ENCODE data around the gene ZFPM1.

Gene ZFPM1

GRCh38 chr16:88505405-88506082 lies 52.5 kb downstream of the ZFPM1 start:
- TF ChIP-seq CTCF (IDR thresholded peaks at IDR 0.05; ENCODE audit: low read depth, low read length) = no peak
- no peak overlapping the region for H3K4me3 ChIP-seq (ENCODE audit: low read depth, low read length)

GRCh38 chr16:88506723-88507122 lies 53.6 kb downstream of the ZFPM1 start:
- H3K4me3 ChIP-seq (ENCODE audit: low read depth, low read length) = no peak overlapping the region
- TF ChIP-seq CTCF (IDR thresholded peaks at IDR 0.05; ENCODE audit: low read depth, low read length) = no peak

GRCh38 chr16:88507231-88507743 lies 54.2 kb downstream of the ZFPM1 start:
- H3K4me3 ChIP-seq (ENCODE audit: low read depth, low read length) = no peak overlapping the region
- TF ChIP-seq CTCF (IDR thresholded peaks at IDR 0.05; ENCODE audit: low read depth, low read length) = no peak

- TF ChIP-seq CTCF (IDR thresholded peaks at IDR 0.05; ENCODE audit: low read depth, low read length) = no peak
- H3K4me3 ChIP-seq (ENCODE audit: low read depth, low read length) = no peak overlapping the region
These were observed 55.3 kb downstream of the ZFPM1 start for GRCh38 chr16:88508376-88508867.

- no peak overlapping the region for H3K4me3 ChIP-seq (ENCODE audit: low read depth, low read length)
- no peak for TF ChIP-seq CTCF (IDR thresholded peaks at IDR 0.05; ENCODE audit: low read depth, low read length)
These were observed 56.0 kb downstream of the ZFPM1 start for GRCh38 chr16:88508868-88509748.

GRCh38 chr16:88509749-88510069 lies 56.6 kb downstream of the ZFPM1 start:
- no peak for TF ChIP-seq CTCF (IDR thresholded peaks at IDR 0.05; ENCODE audit: low read depth, low read length)
- H3K4me3 ChIP-seq (ENCODE audit: low read depth, low read length) = no peak overlapping the region
